HCT116 (cell line): ENCODE data around the gene RBL1.

Experiments
- CEBPB ChIP-seq: IDR thresholded peaks from 2 replicates; pipeline ENCODE4 v1.6.1; 2012; ENCODE audit warnings: low read depth
- EZH2 ChIP-seq: fragments of 200-600 bp; sonication (generic); IDR thresholded peaks from 2 replicates; pipeline ENCODE4 v1.6.1; 2017; ENCODE audit warnings: antibody characterized with exemption, mixed run types
- POLR2A ChIP-seq: IDR thresholded peaks from 2 replicates; pipeline ENCODE4 v1.7.0; 2011; ENCODE audit warnings: borderline replicate concordance; ENCODE audit not compliant: insufficient read depth, insufficient read length; ENCODE audit errors: extremely low read depth
- SRF ChIP-seq: IDR thresholded peaks from 2 replicates; pipeline ENCODE4 v1.6.1; 2012; ENCODE audit warnings: low read depth
- YY1 ChIP-seq: IDR thresholded peaks from 2 replicates; pipeline ENCODE4 v1.6.1; 2011; ENCODE audit warnings: low read length, low read depth, moderate library complexity, mild to moderate bottlenecking; ENCODE audit not compliant: insufficient replicate concordance; ENCODE audit errors: extremely low read depth
- TF ChIP-seq, protein P1 (sequence below), 3 experiments: fragments of 200-600 bp in 1 of 3; sonication (generic) in 1 of 3; IDR thresholded peaks in 2 of 3; conservative IDR thresholded peaks in 1 of 3; 2 replicates each; pipeline ENCODE4 v1.5.1; 2012 to 2017; ENCODE audit warnings: low read depth in 2 of 3, low read length in 2 of 3, antibody characterized with exemption in 1 of 3, borderline replicate concordance in 1 of 3, control low read depth in 1 of 3, mild to moderate bottlenecking in 1 of 3, mixed read lengths in 1 of 3, mixed run types in 1 of 3, moderate library complexity in 1 of 3; ENCODE audit not compliant: insufficient read depth in 1 of 3

GRCh38 chr20:37142708-37143107 lies 46.9 kb upstream of the RBL1 start:
- TF ChIP-seq, protein P1, sequence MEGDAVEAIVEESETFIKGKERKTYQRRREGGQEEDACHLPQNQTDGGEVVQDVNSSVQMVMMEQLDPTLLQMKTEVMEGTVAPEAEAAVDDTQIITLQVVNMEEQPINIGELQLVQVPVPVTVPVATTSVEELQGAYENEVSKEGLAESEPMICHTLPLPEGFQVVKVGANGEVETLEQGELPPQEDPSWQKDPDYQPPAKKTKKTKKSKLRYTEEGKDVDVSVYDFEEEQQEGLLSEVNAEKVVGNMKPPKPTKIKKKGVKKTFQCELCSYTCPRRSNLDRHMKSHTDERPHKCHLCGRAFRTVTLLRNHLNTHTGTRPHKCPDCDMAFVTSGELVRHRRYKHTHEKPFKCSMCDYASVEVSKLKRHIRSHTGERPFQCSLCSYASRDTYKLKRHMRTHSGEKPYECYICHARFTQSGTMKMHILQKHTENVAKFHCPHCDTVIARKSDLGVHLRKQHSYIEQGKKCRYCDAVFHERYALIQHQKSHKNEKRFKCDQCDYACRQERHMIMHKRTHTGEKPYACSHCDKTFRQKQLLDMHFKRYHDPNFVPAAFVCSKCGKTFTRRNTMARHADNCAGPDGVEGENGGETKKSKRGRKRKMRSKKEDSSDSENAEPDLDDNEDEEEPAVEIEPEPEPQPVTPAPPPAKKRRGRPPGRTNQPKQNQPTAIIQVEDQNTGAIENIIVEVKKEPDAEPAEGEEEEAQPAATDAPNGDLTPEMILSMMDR (IDR thresholded peaks at IDR 0.05 in 2 of 3, conservative IDR thresholded peaks at IDR 0.05 in 1 of 3; ENCODE audit: borderline replicate concordance in 1 of 3, insufficient read depth in 1 of 3, low read depth in 2 of 3, low read length in 2 of 3) = no peak
- TF ChIP-seq POLR2A (no peak), EZH2 (no peak), YY1 (no peak), SRF (no peak), CEBPB (no peak)
